ENCODE results near the gene FSCN2.

Gene FSCN2

GRCh38 chr17:81512562-81513371 is 15.4 kb upstream of the FSCN2 start, which contains the start of gene ACTG1:
ACTG1 (minus strand) TSS chr17:81512799; CDS start chr17:81512354, 445 bp downstream.
- DNase-seq = peak; percentile 91 to 95

- DNase-seq = peak; percentile 83 to 86
Measured at GRCh38 chr17:81513372-81513752, 14.8 kb upstream of the FSCN2 start.

GRCh38 chr17:81513753-81514488 is 14.3 kb upstream of the FSCN2 start:
- peak; percentile 74 to 76 for DNase-seq

- no peak for DNase-seq
Measured at GRCh38 chr17:81514489-81514738, 13.8 kb upstream of the FSCN2 start.

GRCh38 chr17:81514739-81515529 is 13.2 kb upstream of the FSCN2 start:
- DNase-seq = peak; percentile 77 to 83

- no peak for DNase-seq
Measured at GRCh38 chr17:81515530-81516041, 12.6 kb upstream of the FSCN2 start.

- DNase-seq = no peak
Measured at GRCh38 chr17:81516439-81516838, 11.7 kb upstream of the FSCN2 start.

GRCh38 chr17:81517009-81517338 is 11.2 kb upstream of the FSCN2 start:
- DNase-seq = no peak

- no peak for DNase-seq
Measured at GRCh38 chr17:81517339-81518112, 10.7 kb upstream of the FSCN2 start.

- DNase-seq = no peak
Measured at GRCh38 chr17:81518113-81518784, 9.9 kb upstream of the FSCN2 start.

- DNase-seq = peak; percentile 57 to 69
Measured at GRCh38 chr17:81518785-81519283, 9.3 kb upstream of the FSCN2 start.

GRCh38 chr17:81519284-81520020 is 8.7 kb upstream of the FSCN2 start:
- peak; percentile 74 to 81 for DNase-seq

GRCh38 chr17:81520021-81520901 is 7.9 kb upstream of the FSCN2 start:
- no peak for DNase-seq

- DNase-seq = no peak
Measured at GRCh38 chr17:81522491-81523401, 5.4 kb upstream of the FSCN2 start.

- no peak for DNase-seq
Measured at GRCh38 chr17:81523402-81524038, 4.7 kb upstream of the FSCN2 start.

GRCh38 chr17:81524039-81524864 is 3.9 kb upstream of the FSCN2 start:
- no peak for DNase-seq

- no peak for DNase-seq
Measured at GRCh38 chr17:81524865-81525159, 3.4 kb upstream of the FSCN2 start.

All from activated T-cell treated with anti-CD3 and anti-CD28 coated beads, Interleukin-2, amount 50 U/mL, for 48 hours (primary cell).